Measurements from ENCODE around the gene CLASRP. TPM values are rescaled to one million over a fixed set of nuclear protein-coding genes. Genes with fewer than 3 reads are reported as not detected.
A peak's percentile ranks its signal among the peaks of the same experiment; 100 is the strongest.

Gene CLASRP
- total RNA-seq, 1 donor from 2014 or later = 172 TPM

DNA sequence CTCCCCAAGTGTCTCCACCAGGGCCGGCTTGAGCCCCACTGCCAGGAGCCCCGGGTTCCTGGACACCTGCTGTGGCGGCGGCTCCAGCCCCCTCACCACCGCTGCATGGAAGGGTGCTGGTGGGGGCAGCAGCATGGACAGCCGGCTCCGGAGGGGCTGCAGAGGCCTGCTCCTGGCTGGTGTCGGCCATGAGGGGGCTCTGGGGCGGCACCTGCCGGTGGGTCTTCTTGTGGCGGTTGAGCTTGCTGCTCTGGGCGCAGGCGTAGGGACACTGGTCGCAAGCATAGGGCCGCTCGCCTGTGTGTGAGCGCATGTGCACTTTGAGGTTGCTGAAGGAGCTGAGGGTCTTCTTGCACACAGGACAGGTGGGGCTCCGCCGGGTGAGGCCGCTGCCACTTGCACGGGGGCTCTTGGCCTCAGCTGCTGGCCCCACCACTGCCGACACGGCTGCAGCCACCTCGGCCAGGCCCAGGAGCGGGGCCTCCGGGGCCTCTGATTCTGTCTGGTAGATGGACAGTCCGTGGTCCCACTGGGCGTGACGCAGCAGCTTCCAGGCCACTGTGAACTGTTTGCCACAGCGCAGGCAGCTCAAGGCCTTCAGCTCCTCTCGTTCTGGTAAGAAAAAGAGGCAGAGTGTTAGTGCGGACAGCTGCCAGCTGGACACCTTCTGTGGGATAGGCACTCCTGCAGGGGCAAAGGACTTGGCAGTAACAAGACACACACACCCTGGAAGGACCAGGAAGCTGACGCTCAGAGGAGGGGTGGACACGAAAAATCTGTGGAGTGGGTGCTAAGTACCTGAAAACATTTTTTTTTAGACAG lies 33.3 kb downstream of the CLASRP start:
- no peak for ATAC-seq (ENCODE audit: low read depth)
- Mint-ChIP-seq H3K4me3 (no peak overlapping the region), H3K27ac (peak overlapping the region; percentile 42), H3K27me3 (no peaks in the 10 kb centered on the region), H3K4me1 (peaks cover 36% of the 10 kb centered on the region), H3K36me3 (ENCODE audit: low read depth) (peaks cover 64% of the 10 kb centered on the region), H3K9me3 (no peaks in the 10 kb centered on the region)
- POLR2A ChIA-PET = interaction anchor here (0.7 to 1.8 kb wide), 3 partner anchors 11 to 63 kb away, joined by 3 to 8 read pairs (median 5); no protein-coding TSS in a partner anchor
- DNase-seq = no peak
- no peak for TF ChIP-seq CTCF (IDR thresholded peaks at IDR 0.05)
- CTCF ChIA-PET = interaction anchor here (1.4 to 1.6 kb wide), 2 partner anchors 12 to 83 kb away, joined by 3 to 4 read pairs; no protein-coding TSS in a partner anchor
- intact Hi-C loops (cut with micrococcal nuclease) = loop anchor here (10.0 kb wide), 1 partner anchor 793 kb away; the partner anchor contains the start of genes FOXA3 and SYMPK

DNA sequence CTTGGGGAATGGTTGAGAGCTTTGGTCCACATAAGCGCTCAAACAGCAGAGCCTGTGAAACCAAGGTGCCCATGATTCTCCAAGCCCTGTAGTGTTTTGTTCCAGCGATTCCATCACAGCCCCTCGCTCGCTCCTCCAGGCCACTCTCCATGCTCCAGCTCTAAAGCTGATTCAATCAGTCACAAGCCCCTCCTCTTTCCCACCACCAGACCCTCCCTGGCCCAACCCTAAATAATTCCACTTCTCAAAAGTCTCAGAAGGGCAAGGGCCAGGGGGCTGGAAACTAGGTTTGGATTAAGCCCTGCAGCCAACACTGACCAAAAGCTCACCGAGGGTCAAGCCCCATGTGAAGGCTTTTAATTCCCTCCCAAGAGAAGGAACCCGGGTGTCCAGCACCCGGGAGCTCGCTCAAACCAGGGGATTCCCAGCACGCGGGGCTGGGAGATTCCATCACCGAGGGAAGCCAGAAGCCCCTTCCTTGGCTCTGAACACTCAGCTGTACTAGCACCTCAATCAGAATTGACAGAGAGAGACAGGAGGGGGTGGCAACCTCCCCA lies 36.0 kb downstream of the CLASRP start:
- no peak for TF ChIP-seq CTCF (IDR thresholded peaks at IDR 0.05)
- Mint-ChIP-seq H3K27ac (peak overlapping the region; percentile 90), H3K4me1 (peaks cover 54% of the 10 kb centered on the region), H3K4me3 (peak overlapping the region; percentile 93), H3K36me3 (ENCODE audit: low read depth) (peaks cover 49% of the 10 kb centered on the region), H3K9me3 (no peaks in the 10 kb centered on the region), H3K27me3 (no peaks in the 10 kb centered on the region)
- CTCF ChIA-PET = interaction anchor here (0.8 to 1.6 kb wide), 4 partner anchors 10 to 35 kb away, joined by 3 to 9 read pairs (median 4); no protein-coding TSS in a partner anchor
- POLR2A ChIA-PET = interaction anchor here (0.6 to 3.4 kb wide), 15 partner anchors 9 to 184 kb away, joined by 3 to 45 read pairs (median 4); partner anchors contain the start of genes BLOC1S3, CLPTM1, PPP1R37 and RELB
- intact Hi-C loops (cut with micrococcal nuclease) = loop anchor here (1.0 to 10.0 kb wide), 9 partner anchors 16 to 790 kb away; partner anchors contain the start of genes BLOC1S3, CLASRP, FOXA3 and PPM1N
- DNase-seq = no peak
- ATAC-seq (ENCODE audit: low read depth) = no peak

GRCh38 chr19:45075301-45076028 lies 36.6 kb downstream of the CLASRP start:
- ChIA-PET POLR2A (interaction anchor here (0.6 to 3.4 kb wide), 15 partner anchors 10 to 185 kb away, joined by 3 to 45 read pairs (median 4); partner anchors contain the start of genes BLOC1S3, CLPTM1, PPP1R37 and RELB), CTCF (interaction anchor here (0.8 to 1.6 kb wide), 4 partner anchors 10 to 36 kb away, joined by 3 to 9 read pairs (median 4); no protein-coding TSS in a partner anchor)
- no peaks in the 10 kb centered on the region for H3K9me3 Mint-ChIP-seq
- peak; percentile 74 for ATAC-seq (ENCODE audit: low read depth)
- no peaks in the 10 kb centered on the region for H3K27me3 Mint-ChIP-seq
- H3K4me1 Mint-ChIP-seq = peaks cover 56% of the 10 kb centered on the region
- TF ChIP-seq CTCF (IDR thresholded peaks at IDR 0.05) = no peak
- H3K4me3 Mint-ChIP-seq = peak overlapping the region; percentile 93
- DNase-seq = peak; percentile 76
- H3K27ac Mint-ChIP-seq = peak overlapping the region; percentile 90
- H3K36me3 Mint-ChIP-seq (ENCODE audit: low read depth) = peaks cover 42% of the 10 kb centered on the region
- intact Hi-C loops (cut with micrococcal nuclease) = loop anchor here (1.0 to 10.0 kb wide), 9 partner anchors 16 to 789 kb away; partner anchors contain the start of genes BLOC1S3, CLASRP, FOXA3 and PPM1N

- Mint-ChIP-seq H3K27me3 (no peaks in the 10 kb centered on the region), H3K4me1 (peaks cover 59% of the 10 kb centered on the region), H3K9me3 (no peaks in the 10 kb centered on the region), H3K4me3 (peak within 1 kb of the TSS; percentile 93), H3K27ac (peak within 1 kb of the TSS; percentile 90), H3K36me3 (ENCODE audit: low read depth) (peaks cover 39% of the 10 kb centered on the region)
- CTCF ChIA-PET = no interaction called here
- intact Hi-C loops (cut with micrococcal nuclease) = loop anchor here (5.0 to 10.0 kb wide), 3 partner anchors 324 to 789 kb away; partner anchors contain the start of genes FOXA3, PPM1N, RTN2 and SYMPK
- no peak for TF ChIP-seq CTCF (IDR thresholded peaks at IDR 0.05)
- ATAC-seq (ENCODE audit: low read depth) (peak; percentile 50), DNase-seq (peak; percentile 85)
- POLR2A ChIA-PET = interaction anchor here (0.9 to 3.4 kb wide), 10 partner anchors 16 to 186 kb away, joined by 3 to 45 read pairs (median 6); partner anchors contain the start of genes BLOC1S3, CLPTM1, PPP1R37 and RELB
Measured at GRCh38 chr19:45076029-45076850, 37.4 kb downstream of the CLASRP start, which contains the start of gene ZNF296. ZNF296 (minus strand) TSS chr19:45076478; CDS start chr19:45076373, 105 bp downstream.

All from activated B cell treated with CpG ODN at 0.5 μM for 24 hours (primary cell).